Left lung (tissue), 10 donors: ENCODE measurements around the gene MAST4. TPM values are rescaled to one million over a fixed set of nuclear protein-coding genes. Genes with fewer than 3 reads are reported as not detected.

Experiments
- ATAC-seq: fragments of 200-7000 bp; cut with Tn5 transposase; one replicate; pipeline ENCODE4 v1.9.1; 2020; ENCODE audit warnings: moderate library complexity
- DNase-seq, 4 donors: peaks; one replicate each; pipeline ENCODE4 v3.0.0-alpha.2; 2013 to 2020
- H3K27ac ChIP-seq, 2 donors: fragments of 200-600 bp; sonication (generic) in 1 of 2; one replicate each; pipeline versions ENCODE4 v1.5.0 to v1.8.0; 2020 to 2021
- H3K27me3 ChIP-seq, 2 donors: fragments of 200-600 bp; sonication (generic) in 1 of 2; one replicate each; pipeline versions ENCODE4 v1.5.0 to v1.8.0; 2020 to 2021
- H3K36me3 ChIP-seq, 2 donors: fragments of 200-600 bp; sonication (generic) in 1 of 2; one replicate each; pipeline versions ENCODE4 v1.5.0 to v1.8.0; 2020 to 2021
- H3K4me1 ChIP-seq, 2 donors: fragments of 200-600 bp; one replicate each; pipeline ENCODE4 v1.8.0; 2021
- H3K4me3 ChIP-seq, 2 donors: fragments of 200-600 bp; sonication (generic) in 1 of 2; one replicate each; pipeline versions ENCODE4 v1.5.0 to v1.8.0; 2020 to 2021; ENCODE audit warnings: mild to moderate bottlenecking in 1 of 2
- H3K9me3 ChIP-seq, 2 donors: fragments of 200-600 bp; sonication (generic) in 1 of 2; one replicate each; pipeline versions ENCODE4 v1.5.0 to v1.8.0; 2020 to 2021
- intact Hi-C, 2 donors: fragments of 100-400 bp; cut with DNase I; formaldehyde crosslinking; loops; one replicate each; pipeline versions ENCODE4 v1.11.2 to v1.14.2; 2022
- polyA plus RNA-seq, 6 donors: library from polyadenylated mRNA; unstranded; fragments of 120-200 nt; gene quantifications; one replicate each; pipeline ENCODE4 v1.2.1, GENCODE V29; 2013; ENCODE audit not compliant: insufficient read length in 6 of 6
- total RNA-seq, 2 donors: library from RNA; stranded (reverse); fragmentation: NEBNext Ultra II Directional; extraction: Animal tissue kit (Norgen Biotek cat#: 25700); gene quantifications; one replicate each; pipeline ENCODE4 v1.2.1, GENCODE V29; 2021
- TF ChIP-seq, protein P1 (sequence below), 2 donors: fragments of 200-600 bp; sonication (generic) in 1 of 2; IDR thresholded peaks; one replicate each; pipeline versions ENCODE4 v1.5.0 to v1.8.0; 2021; ENCODE audit warnings: antibody characterized with exemption in 2 of 2
- donor health status: DM: no; HTN: yes; CAD: no.
- donor health status: DM: no; HTN: no; CAD: no.

The MAST4 gene
- total and polyA plus RNA-seq, 8 donors = 47.7 to 57.6 (median 53.0) TPM

DNA sequence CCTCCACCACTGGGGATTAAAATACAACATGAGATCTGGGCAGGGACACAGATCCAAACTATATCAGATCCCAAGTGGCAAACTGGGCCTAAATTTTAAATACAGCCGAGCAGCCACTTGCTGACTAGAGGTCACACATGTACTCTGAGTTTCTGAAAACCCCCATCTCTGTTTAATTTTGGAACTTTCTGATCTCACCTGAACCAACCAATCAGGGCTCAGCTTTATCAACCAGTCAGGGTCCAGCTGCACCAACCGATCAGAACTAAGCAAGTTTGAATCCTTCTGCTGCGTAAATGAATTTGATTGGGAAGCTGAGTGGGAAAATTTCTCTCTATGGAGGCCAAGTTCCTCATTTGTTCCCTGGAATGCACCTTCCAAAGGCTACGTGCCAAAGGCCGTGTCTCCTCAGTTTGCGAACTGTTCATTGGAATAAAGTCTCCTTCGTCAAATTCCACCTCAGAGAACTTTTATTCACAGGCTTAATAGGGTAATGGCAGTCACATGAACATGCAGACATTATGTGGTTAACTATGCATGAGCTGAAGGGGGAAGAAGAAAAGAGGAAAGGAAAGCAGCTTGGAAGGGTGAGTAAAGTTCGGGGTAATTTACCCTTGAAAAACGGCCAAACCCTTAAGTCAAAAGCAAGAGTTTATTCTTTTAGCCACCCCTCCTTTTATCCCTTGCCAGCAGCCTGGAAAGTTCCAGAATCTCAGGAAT is 596.7 kb downstream of the MAST4 start:
- peaks cover 6 to 46% of the 10 kb centered on the region in 2 donors for H3K4me1 ChIP-seq
- no peaks in the 10 kb centered on the region for H3K9me3 ChIP-seq
- DNase-seq (peak in 2 of 4 donors; percentile 59 to 67), ATAC-seq (peak; percentile 65)
- no peak overlapping the region for H3K4me3 ChIP-seq
- peak overlapping the region; percentile 62 to 66 for H3K27ac ChIP-seq
- intact Hi-C loops = no loop called here
- no peaks in the 10 kb centered on the region for H3K27me3 ChIP-seq
- TF ChIP-seq, protein P1, sequence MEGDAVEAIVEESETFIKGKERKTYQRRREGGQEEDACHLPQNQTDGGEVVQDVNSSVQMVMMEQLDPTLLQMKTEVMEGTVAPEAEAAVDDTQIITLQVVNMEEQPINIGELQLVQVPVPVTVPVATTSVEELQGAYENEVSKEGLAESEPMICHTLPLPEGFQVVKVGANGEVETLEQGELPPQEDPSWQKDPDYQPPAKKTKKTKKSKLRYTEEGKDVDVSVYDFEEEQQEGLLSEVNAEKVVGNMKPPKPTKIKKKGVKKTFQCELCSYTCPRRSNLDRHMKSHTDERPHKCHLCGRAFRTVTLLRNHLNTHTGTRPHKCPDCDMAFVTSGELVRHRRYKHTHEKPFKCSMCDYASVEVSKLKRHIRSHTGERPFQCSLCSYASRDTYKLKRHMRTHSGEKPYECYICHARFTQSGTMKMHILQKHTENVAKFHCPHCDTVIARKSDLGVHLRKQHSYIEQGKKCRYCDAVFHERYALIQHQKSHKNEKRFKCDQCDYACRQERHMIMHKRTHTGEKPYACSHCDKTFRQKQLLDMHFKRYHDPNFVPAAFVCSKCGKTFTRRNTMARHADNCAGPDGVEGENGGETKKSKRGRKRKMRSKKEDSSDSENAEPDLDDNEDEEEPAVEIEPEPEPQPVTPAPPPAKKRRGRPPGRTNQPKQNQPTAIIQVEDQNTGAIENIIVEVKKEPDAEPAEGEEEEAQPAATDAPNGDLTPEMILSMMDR (IDR thresholded peaks at IDR 0.05) = no peak
- no peaks in the 10 kb centered on the region for H3K36me3 ChIP-seq

DNA sequence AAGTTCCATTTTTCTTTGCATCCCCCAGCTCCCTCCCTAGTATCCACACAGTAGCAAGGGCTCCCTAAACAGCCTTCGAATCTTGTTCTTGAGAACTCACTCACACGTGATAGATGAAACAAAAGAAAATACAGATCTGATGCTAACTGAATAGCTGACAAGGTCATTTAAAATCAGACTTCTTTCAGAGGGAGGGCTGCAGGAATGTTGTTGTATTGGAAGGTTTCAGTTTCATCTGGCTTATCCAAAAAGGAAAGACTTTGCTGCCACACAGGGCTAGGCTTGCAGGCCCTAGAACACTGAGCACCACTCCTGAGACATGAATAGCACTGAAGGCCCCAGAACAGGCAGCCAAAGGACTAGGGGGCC is 597.2 kb downstream of the MAST4 start:
- intact Hi-C loops = no loop called here
- Histone ChIP-seq H3K27me3 (no peaks in the 10 kb centered on the region), H3K36me3 (no peaks in the 10 kb centered on the region), H3K4me1 (peaks cover 6 to 43% of the 10 kb centered on the region in 2 donors), H3K4me3 (no peak overlapping the region), H3K27ac (peak overlapping the region; percentile 62 to 66), H3K9me3 (no peaks in the 10 kb centered on the region)
- ATAC-seq (peak; percentile 45), DNase-seq (no peak)
- TF ChIP-seq, protein P1 (IDR thresholded peaks at IDR 0.05) = no peak

DNA sequence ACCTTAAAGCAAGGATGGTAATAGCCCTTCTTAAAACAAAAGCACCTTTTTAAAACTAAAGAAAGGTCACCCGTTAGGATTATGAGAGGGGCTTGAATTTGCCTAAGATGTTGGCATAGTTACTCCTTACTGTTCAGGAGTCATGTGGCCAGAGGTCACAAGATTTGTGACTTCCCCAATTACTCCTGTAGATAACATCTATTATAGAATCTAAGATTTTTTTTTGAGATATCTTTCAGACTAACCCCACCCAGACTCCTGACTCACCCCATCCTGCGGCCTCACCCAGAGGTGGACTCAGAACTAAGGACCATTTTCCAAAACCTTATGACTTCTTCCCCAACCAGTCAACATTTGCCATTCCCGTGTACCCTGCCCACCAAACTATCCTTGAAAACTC is 598.0 kb downstream of the MAST4 start:
- ATAC-seq = no peak
- TF ChIP-seq, protein P1 (IDR thresholded peaks at IDR 0.05) = no peak
- intact Hi-C loops = no loop called here

DNA sequence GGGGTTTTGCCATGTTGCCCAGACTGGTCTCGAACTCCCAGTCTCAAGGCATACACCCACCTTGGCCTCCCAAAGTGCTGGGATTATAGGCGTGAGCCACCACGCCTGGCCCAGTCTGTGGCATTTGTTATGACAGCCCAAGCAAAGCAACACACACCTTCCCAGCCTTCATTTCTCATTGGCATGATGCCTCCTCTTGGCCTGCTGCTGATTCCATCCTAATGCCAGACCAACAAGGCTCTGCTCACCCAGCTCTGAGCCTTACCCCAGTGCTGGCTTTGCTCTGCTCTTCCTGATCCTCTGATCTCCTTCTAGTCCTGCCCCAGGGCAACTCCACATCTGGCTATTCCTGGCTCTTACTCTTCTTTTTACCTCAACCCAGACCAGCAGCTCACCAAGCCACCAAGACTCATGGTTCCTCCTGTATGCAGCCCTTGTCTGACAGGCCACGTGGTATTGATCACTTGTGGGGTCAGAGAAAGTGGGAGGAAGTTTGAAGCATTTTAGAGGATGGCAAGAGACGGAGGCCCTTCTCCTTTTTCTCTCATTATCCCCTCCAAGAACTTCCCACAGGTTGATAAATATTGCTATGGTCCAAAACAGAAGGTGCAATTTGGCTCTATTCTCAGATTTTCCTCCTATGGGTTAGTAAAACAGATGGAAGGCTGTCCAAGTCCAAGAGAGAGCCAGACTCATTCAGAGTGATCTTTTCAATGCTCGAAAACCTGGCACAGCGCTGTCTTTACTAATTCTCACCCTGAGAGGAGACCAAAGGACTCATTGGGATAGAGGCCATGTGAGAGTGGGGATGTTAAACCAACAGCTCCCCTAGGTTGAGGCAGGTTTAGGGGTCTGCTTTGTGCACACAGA is 599.4 kb downstream of the MAST4 start:
- Histone ChIP-seq H3K36me3 (no peaks in the 10 kb centered on the region), H3K4me3 (peak overlapping the region in 1 of 2 donors; percentile 26), H3K4me1 (peaks cover 6 to 37% of the 10 kb centered on the region in 2 donors), H3K9me3 (no peaks in the 10 kb centered on the region), H3K27ac (no peak overlapping the region), H3K27me3 (no peaks in the 10 kb centered on the region)
- TF ChIP-seq, protein P1 (IDR thresholded peaks at IDR 0.05) = no peak
- no peak for DNase-seq
- no peak for ATAC-seq
- intact Hi-C loops = no loop called here

More for the DNA sequence above, 598.0 kb downstream of the MAST4 start:
- Histone ChIP-seq H3K27me3 (no peaks in the 10 kb centered on the region), H3K4me3 (peak overlapping the region in 1 of 2 donors; percentile 26), H3K4me1 (peaks cover 6 to 36% of the 10 kb centered on the region in 2 donors), H3K36me3 (no peaks in the 10 kb centered on the region), H3K27ac (peak overlapping the region; percentile 62 to 66), H3K9me3 (no peaks in the 10 kb centered on the region)
- no peak for DNase-seq

DNA sequence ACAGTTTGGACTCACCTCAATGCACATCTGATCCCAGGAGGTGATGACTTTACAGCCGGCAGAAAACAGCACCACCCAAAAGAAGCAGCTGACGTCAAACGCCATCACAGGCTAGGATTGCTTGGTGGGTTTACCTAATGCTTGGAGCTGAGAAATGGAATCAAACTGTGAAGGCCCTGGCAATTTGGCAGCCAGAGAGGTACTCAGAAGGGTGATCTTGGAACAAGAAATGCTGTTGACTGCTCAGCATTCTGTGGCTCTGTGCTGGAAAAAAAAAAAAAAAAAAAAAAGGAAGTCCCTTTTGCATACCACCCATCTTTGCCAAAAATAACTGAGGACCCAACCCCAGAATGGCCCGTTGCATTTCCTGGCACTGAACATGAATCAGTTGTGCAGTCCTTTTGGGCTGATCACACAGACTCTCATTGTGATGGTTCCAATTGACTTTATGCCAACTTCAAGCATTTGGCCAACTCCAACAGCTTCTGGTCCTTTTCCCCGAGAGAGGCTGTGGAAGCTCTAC is 600.4 kb downstream of the MAST4 start, which contains the start of gene CD180:
Gene CD180, minus strand, starts transcription at position 263 of the 523 bp plus-strand sequence. Its CDS starts 158 bp downstream, at position 105.
- H3K36me3 ChIP-seq = no peaks in the 10 kb centered on the region
- ATAC-seq = no peak
- no peaks in the 10 kb centered on the region for H3K9me3 ChIP-seq
- no peak for DNase-seq
- H3K4me3 ChIP-seq = peak within 1 kb of the TSS in 1 of 2 donors; percentile 26
- intact Hi-C loops = no loop called here
- peaks cover 6 to 35% of the 10 kb centered on the region in 2 donors for H3K4me1 ChIP-seq
- TF ChIP-seq, protein P1 (IDR thresholded peaks at IDR 0.05) = no peak
- no peaks in the 10 kb centered on the region for H3K27me3 ChIP-seq
- H3K27ac ChIP-seq = no peak within 1 kb of the TSS
